ENCODE data around the gene SEC24C. TPM values are rescaled to one million over a fixed set of nuclear protein-coding genes. Genes with fewer than 3 reads are reported as not detected.
A peak's percentile ranks its signal among the peaks of the same experiment; 100 is the strongest.

Gene SEC24C
- total RNA-seq, 1 donor from 2014 or later, result 112 TPM

DNA sequence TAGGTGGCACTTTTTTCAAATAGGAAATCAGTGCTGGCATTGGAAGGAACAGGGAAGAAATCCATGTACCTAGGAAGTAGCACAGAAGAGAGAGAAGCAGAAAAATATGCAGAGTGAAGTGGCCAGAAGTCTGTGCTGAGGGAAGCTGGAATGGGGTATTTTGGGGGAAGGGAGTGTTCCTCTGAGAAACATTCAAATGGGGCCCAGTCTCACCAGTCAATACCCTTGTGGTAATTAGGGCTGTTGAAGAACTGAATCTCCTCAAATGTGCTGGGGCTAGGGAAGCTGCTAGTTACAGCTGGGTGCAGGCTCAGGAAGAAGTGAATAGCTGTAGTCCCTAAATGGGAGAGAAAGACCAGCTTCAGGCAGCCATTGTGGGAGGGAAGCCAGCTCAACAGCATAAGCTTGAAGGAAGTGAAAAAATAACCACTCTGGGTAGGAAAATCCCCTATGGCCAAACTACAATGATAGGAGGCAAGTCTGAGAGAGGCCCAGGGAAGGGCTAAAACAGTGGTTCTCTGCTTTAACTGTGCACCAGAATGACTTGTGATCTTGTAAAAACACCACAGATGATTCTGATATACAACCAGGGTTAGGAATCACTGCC, 59.6 kb downstream of the SEC24C start:
- Mint-ChIP-seq H3K27ac (peak overlapping the region; percentile 89), H3K36me3 (ENCODE audit: low read depth) (peaks cover 61% of the 10 kb centered on the region), H3K27me3 (ENCODE audit: insufficient read depth) (no peaks in the 10 kb centered on the region), H3K4me1 (ENCODE audit: low read depth) (peaks cover 43% of the 10 kb centered on the region), H3K4me3 (peak overlapping the region; percentile 58), H3K9me3 (no peaks in the 10 kb centered on the region)
- intact Hi-C loops (cut with micrococcal nuclease), result loop anchor here (1.0 kb wide), 2 partner anchors 18 to 31 kb away; partner anchors contain the start of gene ZSWIM8
- DNase-seq (ENCODE audit: low spot score), result peak; percentile 6

GRCh38 chr10:73806176-73806950, 62.2 kb downstream of the SEC24C start:
- no peak for DNase-seq (ENCODE audit: low spot score)
- Mint-ChIP-seq H3K36me3 (ENCODE audit: low read depth) (peaks cover 65% of the 10 kb centered on the region), H3K27ac (peak overlapping the region; percentile 15), H3K27me3 (ENCODE audit: insufficient read depth) (no peaks in the 10 kb centered on the region), H3K4me1 (ENCODE audit: low read depth) (peaks cover 63% of the 10 kb centered on the region), H3K4me3 (peak overlapping the region; percentile 16), H3K9me3 (no peaks in the 10 kb centered on the region)
- intact Hi-C loops (cut with micrococcal nuclease), result no loop called here

GRCh38 chr10:73807471-73807870, 63.3 kb downstream of the SEC24C start:
- no peaks in the 10 kb centered on the region for H3K27me3 Mint-ChIP-seq (ENCODE audit: insufficient read depth)
- peaks cover 64% of the 10 kb centered on the region for H3K4me1 Mint-ChIP-seq (ENCODE audit: low read depth)
- no peaks in the 10 kb centered on the region for H3K9me3 Mint-ChIP-seq
- H3K36me3 Mint-ChIP-seq (ENCODE audit: low read depth), result peaks cover 56% of the 10 kb centered on the region
- H3K4me3 Mint-ChIP-seq, result no peak overlapping the region
- DNase-seq (ENCODE audit: low spot score), result no peak
- intact Hi-C loops (cut with micrococcal nuclease), result no loop called here
- H3K27ac Mint-ChIP-seq, result peak overlapping the region; percentile 20

DNA sequence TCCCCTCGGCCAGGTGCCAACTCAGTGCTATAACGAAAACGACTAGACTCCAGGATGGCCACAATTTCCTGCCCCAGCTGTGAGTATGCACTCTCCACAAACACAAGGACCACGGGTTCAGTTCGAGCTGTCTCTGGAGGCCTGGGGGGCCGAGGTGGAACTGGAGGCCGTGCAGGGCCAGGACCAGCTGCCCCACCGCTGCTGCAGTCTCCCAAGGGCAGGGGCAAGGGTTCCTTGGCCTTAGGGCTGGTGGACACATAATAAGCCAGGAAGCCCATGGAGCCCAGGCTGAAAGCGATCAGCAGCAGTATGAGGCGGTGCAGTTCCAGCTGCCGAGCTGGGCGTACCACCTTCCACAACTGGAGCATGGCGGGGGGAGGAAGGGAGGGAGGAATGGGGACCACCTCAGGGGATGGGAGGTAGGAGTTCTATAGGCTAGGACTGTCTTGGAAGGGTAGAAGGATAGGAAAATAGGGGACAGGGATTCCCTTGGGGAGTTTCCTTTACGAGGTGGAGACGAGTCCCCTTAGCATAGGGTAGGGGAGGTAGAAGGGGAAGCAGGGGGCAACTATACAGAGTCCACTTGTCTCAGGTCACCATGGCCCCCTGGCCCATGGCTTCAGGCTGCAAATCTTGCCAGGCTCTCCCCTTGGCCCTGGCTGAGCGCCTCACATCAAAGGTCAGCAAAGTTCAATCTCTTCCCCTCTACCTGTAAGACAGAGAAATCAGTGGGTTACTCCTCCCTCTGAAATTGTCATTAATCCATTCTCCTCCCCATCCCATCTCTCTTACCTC, 64.0 kb downstream of the SEC24C start:
- H3K27ac Mint-ChIP-seq, result no peak overlapping the region
- H3K9me3 Mint-ChIP-seq, result no peaks in the 10 kb centered on the region
- H3K4me3 Mint-ChIP-seq, result no peak overlapping the region
- no peaks in the 10 kb centered on the region for H3K27me3 Mint-ChIP-seq (ENCODE audit: insufficient read depth)
- intact Hi-C loops (cut with micrococcal nuclease), result no loop called here
- peaks cover 54% of the 10 kb centered on the region for H3K36me3 Mint-ChIP-seq (ENCODE audit: low read depth)
- DNase-seq (ENCODE audit: low spot score), result no peak
- peaks cover 68% of the 10 kb centered on the region for H3K4me1 Mint-ChIP-seq (ENCODE audit: low read depth)

DNA sequence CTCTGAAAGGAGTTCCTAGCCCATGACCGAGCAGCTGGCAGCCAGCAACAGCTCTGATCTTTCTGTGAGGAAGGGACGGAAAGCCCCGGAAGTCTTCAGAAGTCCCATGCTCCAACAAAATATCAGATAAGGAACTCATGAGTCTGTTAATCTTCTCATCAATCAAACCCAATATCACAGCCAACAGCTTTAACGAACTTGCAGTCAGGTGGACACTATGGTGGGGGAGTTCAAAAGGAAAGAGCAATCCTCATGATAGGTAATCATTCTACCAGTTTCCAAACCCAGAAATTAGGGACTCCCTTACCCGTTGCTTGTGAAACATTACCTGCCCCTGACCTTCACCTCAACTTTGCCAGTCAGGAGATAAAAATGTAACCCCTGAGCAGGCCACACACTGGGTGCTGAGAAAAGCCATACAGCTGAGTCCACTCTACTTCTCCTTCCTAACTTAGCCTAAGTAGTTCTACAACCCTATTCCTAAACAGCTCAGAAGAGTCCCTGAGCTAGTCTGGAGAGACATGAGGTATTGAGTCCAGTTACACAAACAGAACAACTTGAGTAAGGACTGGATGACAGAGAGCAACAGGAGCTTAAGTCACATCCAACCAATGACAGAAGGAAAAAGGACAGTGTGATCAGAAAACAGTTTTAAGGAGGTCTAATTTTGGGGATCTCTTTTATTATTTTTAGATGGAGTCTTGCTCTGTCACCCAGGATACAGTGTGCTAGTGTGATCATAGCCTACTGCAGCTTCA, 65.1 kb downstream of the SEC24C start:
- intact Hi-C loops (cut with micrococcal nuclease), result no loop called here
- peaks cover 52% of the 10 kb centered on the region for H3K36me3 Mint-ChIP-seq (ENCODE audit: low read depth)
- peak overlapping the region; percentile 97 for H3K4me3 Mint-ChIP-seq
- no peak for DNase-seq (ENCODE audit: low spot score)
- no peaks in the 10 kb centered on the region for H3K27me3 Mint-ChIP-seq (ENCODE audit: insufficient read depth)
- H3K9me3 Mint-ChIP-seq, result no peaks in the 10 kb centered on the region
- peak overlapping the region; percentile 45 for H3K27ac Mint-ChIP-seq
- peaks cover 58% of the 10 kb centered on the region for H3K4me1 Mint-ChIP-seq (ENCODE audit: low read depth)

DNA sequence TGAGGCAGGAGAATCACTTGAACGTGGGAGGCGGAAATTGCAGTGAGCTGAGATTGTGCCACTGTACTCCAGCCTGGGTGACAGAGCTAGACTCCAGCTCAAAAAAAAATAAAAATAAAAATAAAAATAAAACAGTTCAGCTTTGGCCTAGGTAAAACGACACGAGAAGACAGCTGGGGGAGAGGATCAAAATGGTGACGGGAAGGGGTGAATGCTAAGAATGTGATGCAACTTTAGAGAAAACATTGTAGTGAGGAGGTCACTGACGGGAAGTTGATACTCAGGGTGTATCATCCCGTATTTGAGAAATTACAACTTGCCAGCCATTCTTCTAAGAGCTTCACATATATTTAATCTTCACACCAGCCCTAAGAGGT, 66.2 kb downstream of the SEC24C start:
- H3K27ac Mint-ChIP-seq, result peak overlapping the region; percentile 98
- peaks cover 56% of the 10 kb centered on the region for H3K4me1 Mint-ChIP-seq (ENCODE audit: low read depth)
- DNase-seq (ENCODE audit: low spot score), result no peak
- peaks cover 49% of the 10 kb centered on the region for H3K36me3 Mint-ChIP-seq (ENCODE audit: low read depth)
- H3K4me3 Mint-ChIP-seq, result peak overlapping the region; percentile 97
- no peaks in the 10 kb centered on the region for H3K27me3 Mint-ChIP-seq (ENCODE audit: insufficient read depth)
- intact Hi-C loops (cut with micrococcal nuclease), result loop anchor here (1.0 to 2.0 kb wide), 4 partner anchors 38 to 314 kb away; partner anchors contain the start of genes CAMK2G, PPP3CB and SEC24C
- no peaks in the 10 kb centered on the region for H3K9me3 Mint-ChIP-seq

DNA sequence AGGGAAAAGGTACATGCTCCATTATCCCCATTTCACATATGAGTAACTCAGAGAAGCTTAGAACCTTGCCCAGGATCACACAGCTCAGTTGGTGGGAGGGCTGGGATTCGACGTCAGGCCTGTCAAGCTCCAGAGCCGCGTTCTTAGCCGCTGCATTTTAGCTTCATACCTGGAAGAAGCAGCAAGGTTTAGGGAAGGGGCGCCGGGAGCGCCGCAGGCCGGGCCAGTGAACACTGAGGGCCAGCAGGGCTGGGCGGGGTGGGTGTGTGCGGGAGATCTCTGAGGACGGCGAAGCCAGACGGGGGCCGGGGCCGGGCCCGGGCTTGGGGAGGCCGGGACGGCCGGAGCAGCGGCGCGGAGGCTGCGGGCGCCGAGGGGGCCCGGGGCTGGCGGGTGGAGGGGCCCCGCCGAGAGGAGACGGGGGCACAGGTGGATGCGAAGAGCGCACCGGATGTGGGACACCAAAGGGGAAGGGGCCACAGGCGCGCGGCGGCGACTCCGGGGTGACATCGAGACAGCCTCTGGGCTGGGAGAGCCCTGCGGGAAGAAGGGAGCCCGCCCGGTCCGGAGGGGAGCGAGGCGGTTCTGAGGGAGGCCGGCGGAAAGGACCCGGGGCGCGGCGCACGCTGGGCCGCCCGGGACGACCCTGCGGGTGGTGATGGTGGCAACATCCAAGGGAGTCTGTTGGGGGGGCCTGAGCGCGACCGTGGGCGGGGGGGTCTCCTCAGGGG, 66.7 kb downstream of the SEC24C start:
- Mint-ChIP-seq H3K27me3 (ENCODE audit: insufficient read depth) (no peaks in the 10 kb centered on the region), H3K4me1 (ENCODE audit: low read depth) (peaks cover 50% of the 10 kb centered on the region), H3K27ac (peak overlapping the region; percentile 98), H3K36me3 (ENCODE audit: low read depth) (peaks cover 44% of the 10 kb centered on the region), H3K4me3 (peak overlapping the region; percentile 97), H3K9me3 (no peaks in the 10 kb centered on the region)
- intact Hi-C loops (cut with micrococcal nuclease), result loop anchor here (1.0 to 2.0 kb wide), 5 partner anchors 26 to 315 kb away; partner anchors contain the start of genes CAMK2G, PPP3CB, SEC24C and ZSWIM8
- peak; percentile 54 for DNase-seq (ENCODE audit: low spot score)

DNA sequence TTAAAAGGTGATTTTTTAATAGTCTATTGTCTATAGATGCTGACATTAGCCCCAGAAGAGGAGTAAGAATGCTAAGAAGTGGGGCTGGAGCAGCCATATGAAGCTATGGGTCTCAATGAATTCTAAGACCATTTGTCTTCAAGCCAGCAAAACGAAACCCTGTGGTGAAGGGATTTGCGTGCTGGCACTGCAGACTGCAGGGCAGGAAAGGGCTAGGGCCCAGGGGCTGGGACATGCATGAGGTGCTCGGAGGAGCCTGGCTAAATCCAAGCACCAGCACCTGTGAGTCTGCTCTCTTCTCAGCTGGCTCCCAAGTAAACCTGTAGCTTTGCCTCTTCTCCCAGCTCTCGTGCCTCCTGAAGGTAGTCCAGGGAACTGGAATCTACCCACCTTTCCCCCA, 68.5 kb downstream of the SEC24C start:
- H3K27ac Mint-ChIP-seq, result peak overlapping the region; percentile 27
- peak overlapping the region; percentile 71 for H3K4me3 Mint-ChIP-seq
- DNase-seq (ENCODE audit: low spot score), result no peak
- H3K4me1 Mint-ChIP-seq (ENCODE audit: low read depth), result peaks cover 32% of the 10 kb centered on the region
- H3K9me3 Mint-ChIP-seq, result no peaks in the 10 kb centered on the region
- peaks cover 36% of the 10 kb centered on the region for H3K36me3 Mint-ChIP-seq (ENCODE audit: low read depth)
- H3K27me3 Mint-ChIP-seq (ENCODE audit: insufficient read depth), result no peaks in the 10 kb centered on the region
- intact Hi-C loops (cut with micrococcal nuclease), result loop anchor here (1.0 kb wide), 3 partner anchors 37 to 339 kb away; partner anchors contain the start of gene ADK

DNA sequence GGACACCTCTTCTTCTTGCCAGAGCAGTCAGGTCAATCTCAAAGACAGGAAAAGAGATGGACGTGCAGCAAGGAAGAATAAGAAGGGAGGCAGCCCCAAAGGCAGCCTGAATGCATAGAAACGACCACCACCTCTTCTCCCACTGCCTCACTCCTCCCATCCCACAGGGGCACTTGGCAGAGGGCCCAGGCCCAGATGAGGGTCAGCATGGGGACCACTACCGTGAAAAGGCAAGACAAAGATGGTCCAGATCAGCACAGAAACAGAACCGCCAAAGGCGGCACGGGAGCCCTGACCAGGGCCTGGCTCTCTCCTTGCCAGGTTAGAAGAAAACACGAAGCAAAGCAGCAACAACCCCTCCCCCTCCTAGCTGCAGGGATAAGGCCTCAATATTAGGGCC, 69.2 kb downstream of the SEC24C start:
- intact Hi-C loops (cut with micrococcal nuclease), result no loop called here
- H3K9me3 Mint-ChIP-seq, result no peaks in the 10 kb centered on the region
- no peaks in the 10 kb centered on the region for H3K27me3 Mint-ChIP-seq (ENCODE audit: insufficient read depth)
- H3K4me3 Mint-ChIP-seq, result peak overlapping the region; percentile 71
- peaks cover 30% of the 10 kb centered on the region for H3K4me1 Mint-ChIP-seq (ENCODE audit: low read depth)
- peaks cover 33% of the 10 kb centered on the region for H3K36me3 Mint-ChIP-seq (ENCODE audit: low read depth)
- no peak overlapping the region for H3K27ac Mint-ChIP-seq
- no peak for DNase-seq (ENCODE audit: low spot score)

- Mint-ChIP-seq H3K4me3 (no peak overlapping the region), H3K9me3 (no peaks in the 10 kb centered on the region), H3K27me3 (ENCODE audit: insufficient read depth) (no peaks in the 10 kb centered on the region), H3K27ac (no peak overlapping the region), H3K36me3 (ENCODE audit: low read depth) (peaks cover 23% of the 10 kb centered on the region), H3K4me1 (ENCODE audit: low read depth) (peaks cover 19% of the 10 kb centered on the region)
- intact Hi-C loops (cut with micrococcal nuclease), result no loop called here
- no peak for DNase-seq (ENCODE audit: low spot score)
These were observed 70.2 kb downstream of the SEC24C start for GRCh38 chr10:73814276-73814895.

- intact Hi-C loops (cut with micrococcal nuclease), result loop anchor here (1.0 kb wide), 1 partner anchor 60 kb away; no protein-coding TSS in a partner anchor
- Mint-ChIP-seq H3K27ac (no peak overlapping the region), H3K9me3 (no peaks in the 10 kb centered on the region), H3K4me1 (ENCODE audit: low read depth) (peaks cover 12% of the 10 kb centered on the region), H3K4me3 (no peak overlapping the region), H3K36me3 (ENCODE audit: low read depth) (peaks cover 22% of the 10 kb centered on the region), H3K27me3 (ENCODE audit: insufficient read depth) (no peaks in the 10 kb centered on the region)
- DNase-seq (ENCODE audit: low spot score), result no peak
These were observed 70.9 kb downstream of the SEC24C start for GRCh38 chr10:73814896-73815718.

All from activated T-helper 1 cell treated with anti-CD3 and anti-CD28 coated beads, Interleukin-12 subunit alpha, Interleukin-12 subunit beta, Interleukin-2, Interleukin-4 antibody, amounts not matched to agents 30 ng/mL and 10 ng/mL and 1 ng/mL, durations not matched to agents 14 hours and 24 hours and 36 hours (primary cell).